ENCODE measurements around the gene PDE3A. TPM values are rescaled to one million over a fixed set of nuclear protein-coding genes. Genes with fewer than 3 reads are reported as not detected.

The PDE3A gene
- polyA plus RNA-seq, 3 donors, result 0.10 TPM; not detected in 2

- no peak for TF ChIP-seq CTCF (IDR thresholded peaks at IDR 0.05)
- Histone ChIP-seq H3K4me3 (replicated peaks in 1 of 3; ENCODE audit: low read depth in 2 of 3, low read length in 3 of 3) (no peak overlapping the region), H3K27me3 (ENCODE audit: control insufficient read depth in 2 of 2, insufficient read depth in 2 of 2, low read length in 2 of 2) (no peaks in the 10 kb centered on the region), H3K36me3 (replicated peaks in 1 of 2; ENCODE audit: control insufficient read depth in 1 of 2, insufficient read depth in 2 of 2, low read length in 2 of 2) (no peaks in the 10 kb centered on the region), H3K27ac (ENCODE audit: low read depth in 1 of 2, low read length in 2 of 2) (no peak overlapping the region), H4K20me1 (ENCODE audit: insufficient read depth, low read length) (no peaks in the 10 kb centered on the region), H3K4me2 (replicated peaks; ENCODE audit: extremely low read depth, low read length, poor library complexity, severe bottlenecking) (no peak overlapping the region), H3K79me2 (ENCODE audit: insufficient read depth, low read length) (no peaks in the 10 kb centered on the region), H2AFZ (ENCODE audit: insufficient read depth, low read depth, low read length, poor library complexity, severe bottlenecking) (no peak overlapping the region), H3K9me3 (replicated peaks in 1 of 2; ENCODE audit: control insufficient read depth in 1 of 2, insufficient read depth in 1 of 2, low read length in 2 of 2) (no peaks in the 10 kb centered on the region), H3K4me1 (ENCODE audit: control insufficient read depth in 1 of 2, insufficient read depth in 2 of 2, low read length in 2 of 2) (peaks cover 4 to 8% of the 10 kb centered on the region in 2 donors), H3K9ac (ENCODE audit: insufficient read depth, low read length, poor library complexity, severe bottlenecking) (no peak overlapping the region)
- intact Hi-C loops (cut with micrococcal nuclease), result no loop called here
- WGBS (ENCODE audit: insufficient coverage), result 100% methylated on average over 1 of the region's 5 CpGs
- Mint-ChIP-seq H3K9me3 (peaks cover 0 to 7% (median 0%) of the 10 kb centered on the region in 7 donors), H3K4me1 (peaks cover 6% of the 10 kb centered on the region), H3K27me3 (ENCODE audit: low read depth in 3 of 3) (no peaks in the 10 kb centered on the region), H3K4me3 (no peak overlapping the region), H3K27ac (no peak overlapping the region), H3K36me3 (no peaks in the 10 kb centered on the region)
- DNase-seq, result no peak
Observed at GRCh38 chr12:20393707-20394106, 25.4 kb downstream of the PDE3A start.

- Mint-ChIP-seq H3K27me3 (ENCODE audit: low read depth in 3 of 3) (peaks cover 0 to 1% (median 0%) of the 10 kb centered on the region in 3 donors), H3K36me3 (no peaks in the 10 kb centered on the region), H3K9me3 (peaks cover 0 to 4% (median 0%) of the 10 kb centered on the region in 7 donors), H3K4me3 (no peak overlapping the region), H3K4me1 (peaks cover 12% of the 10 kb centered on the region), H3K27ac (no peak overlapping the region)
- Histone ChIP-seq H3K4me3 (replicated peaks in 1 of 3; ENCODE audit: low read depth in 2 of 3, low read length in 3 of 3) (no peak overlapping the region), H3K9me3 (replicated peaks in 1 of 2; ENCODE audit: control insufficient read depth in 1 of 2, insufficient read depth in 1 of 2, low read length in 2 of 2) (no peaks in the 10 kb centered on the region), H3K4me2 (replicated peaks; ENCODE audit: extremely low read depth, low read length, poor library complexity, severe bottlenecking) (no peak overlapping the region), H2AFZ (ENCODE audit: insufficient read depth, low read depth, low read length, poor library complexity, severe bottlenecking) (no peak overlapping the region), H3K27me3 (ENCODE audit: control insufficient read depth in 2 of 2, insufficient read depth in 2 of 2, low read length in 2 of 2) (no peaks in the 10 kb centered on the region), H3K4me1 (ENCODE audit: control insufficient read depth in 1 of 2, insufficient read depth in 2 of 2, low read length in 2 of 2) (peaks cover 6 to 14% of the 10 kb centered on the region in 2 donors), H4K20me1 (ENCODE audit: insufficient read depth, low read length) (no peaks in the 10 kb centered on the region), H3K9ac (ENCODE audit: insufficient read depth, low read length, poor library complexity, severe bottlenecking) (no peak overlapping the region), H3K36me3 (replicated peaks in 1 of 2; ENCODE audit: control insufficient read depth in 1 of 2, insufficient read depth in 2 of 2, low read length in 2 of 2) (no peaks in the 10 kb centered on the region), H3K27ac (ENCODE audit: low read depth in 1 of 2, low read length in 2 of 2) (no peak overlapping the region), H3K79me2 (ENCODE audit: insufficient read depth, low read length) (no peaks in the 10 kb centered on the region)
- no peak for TF ChIP-seq CTCF (IDR thresholded peaks at IDR 0.05)
- no peak for DNase-seq
- no CpG with 5 or more reads among the region's 6 CpGs for WGBS (ENCODE audit: insufficient coverage)
- intact Hi-C loops (cut with micrococcal nuclease), result no loop called here
Observed at GRCh38 chr12:20395791-20396550, 27.6 kb downstream of the PDE3A start.

Measured in CD14-positive monocyte (primary cell).